ENCODE data around the gene DOCK10.

DOCK10 gene

DNA sequence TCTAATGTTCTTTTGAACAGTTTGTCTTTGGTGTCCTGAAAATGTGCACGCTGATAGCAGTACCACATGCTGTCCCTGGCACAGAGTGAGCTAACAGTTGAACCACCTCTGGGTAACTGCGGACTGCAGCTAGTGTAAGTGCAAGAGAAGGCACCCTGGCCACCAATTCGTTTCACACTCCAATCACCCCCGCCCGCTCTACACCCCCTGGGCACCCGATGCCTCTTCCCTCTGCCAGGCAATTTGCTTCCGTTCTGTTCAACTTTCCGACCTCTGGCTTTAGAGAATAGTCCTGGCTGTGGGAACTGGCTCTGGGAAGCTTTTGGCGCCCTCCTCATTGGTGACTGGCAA, 1.4 kb downstream of the DOCK10 start:
- DNase-seq = no peak

DNA sequence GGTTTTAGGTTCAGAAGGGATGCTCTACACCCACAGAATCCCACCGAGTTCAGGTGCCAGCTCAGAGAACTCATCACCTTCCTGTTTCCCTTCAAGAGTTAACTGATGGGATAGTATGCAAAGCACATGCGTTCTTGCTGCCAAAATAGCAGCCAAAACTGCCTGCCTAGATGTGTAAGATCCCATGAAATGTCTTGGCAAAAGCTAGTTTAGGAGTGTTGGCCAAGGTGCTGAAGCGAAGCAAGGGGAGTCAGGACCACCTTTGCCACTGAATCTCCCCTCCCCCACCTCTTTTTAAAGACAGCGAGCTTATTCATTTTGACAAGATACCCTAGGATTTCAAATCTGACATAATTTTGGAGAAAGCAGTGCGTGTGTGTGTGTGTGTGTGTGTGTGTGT, 2.1 kb downstream of the DOCK10 start:
- no peak for DNase-seq

DNA sequence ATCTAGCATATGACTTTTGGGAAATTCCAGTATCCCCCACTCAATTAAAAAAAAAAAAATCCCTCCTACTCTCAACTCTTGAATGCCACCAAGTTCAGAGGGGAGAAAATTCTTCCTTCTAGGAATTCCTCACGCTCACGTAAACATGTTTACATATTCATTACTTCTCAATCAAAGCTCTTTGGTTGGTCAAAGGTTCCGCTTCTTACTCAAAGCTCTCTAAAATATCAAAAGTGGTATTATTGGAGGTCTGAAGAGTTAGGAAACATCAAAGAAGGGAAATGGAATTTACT, 4.1 kb downstream of the DOCK10 start:
- DNase-seq = no peak

DNA sequence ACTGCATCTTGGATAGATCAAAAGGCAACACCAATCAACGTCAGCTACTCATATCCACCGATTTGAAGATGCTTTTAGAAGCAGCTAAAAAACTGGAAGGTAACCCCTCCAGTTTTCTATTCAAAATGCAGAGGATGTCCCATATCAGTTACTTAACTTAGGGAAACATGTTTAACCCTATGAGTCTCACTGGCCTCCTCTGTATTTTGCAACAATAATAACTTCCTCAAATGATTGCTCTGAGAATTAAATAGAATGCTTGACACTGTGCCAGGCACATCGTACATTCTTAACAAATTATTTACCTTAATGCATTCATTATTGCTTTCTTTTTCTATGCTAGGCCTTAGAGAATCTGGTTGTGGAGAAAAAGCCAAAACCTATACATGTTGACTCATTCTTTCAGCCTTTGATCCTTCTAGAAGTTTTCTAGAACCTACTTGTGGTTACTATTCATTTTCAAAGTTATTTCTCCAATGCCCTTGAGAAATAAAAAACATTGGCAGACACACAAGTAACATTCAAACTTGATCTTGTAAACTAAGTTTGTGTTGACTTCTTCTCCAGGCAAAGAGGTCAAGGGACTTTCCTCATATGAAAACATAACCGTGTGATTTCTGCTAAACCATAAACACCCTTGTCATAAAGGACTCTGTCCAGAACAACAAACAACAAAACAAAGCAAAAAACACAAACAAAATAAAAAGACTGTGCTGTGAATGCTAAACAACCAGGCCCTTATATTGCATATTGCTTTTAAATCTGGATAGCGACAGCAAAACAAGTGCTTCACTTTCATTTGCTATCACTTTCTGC, 4.6 kb downstream of the DOCK10 start:
- no peak for DNase-seq

DNA sequence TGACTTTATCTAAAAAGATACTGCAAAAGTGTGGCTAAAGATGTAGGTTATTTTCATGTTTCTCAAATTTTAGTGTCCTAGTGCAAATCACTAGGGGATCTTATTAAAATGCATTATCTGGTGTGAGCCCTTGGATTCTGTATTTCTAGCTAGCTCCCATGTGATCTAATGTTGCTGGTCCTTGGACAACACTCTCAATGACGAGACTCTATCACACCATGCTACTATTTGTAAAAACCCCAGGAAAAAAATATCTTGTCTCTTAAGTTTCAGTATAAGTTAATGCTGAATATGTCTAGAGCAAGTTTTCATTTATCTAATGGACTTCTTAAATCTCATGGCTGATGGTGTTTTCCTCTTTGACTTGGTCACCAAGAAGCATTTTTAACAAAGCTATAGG, 5.8 kb downstream of the DOCK10 start:
- DNase-seq = no peak

DNA sequence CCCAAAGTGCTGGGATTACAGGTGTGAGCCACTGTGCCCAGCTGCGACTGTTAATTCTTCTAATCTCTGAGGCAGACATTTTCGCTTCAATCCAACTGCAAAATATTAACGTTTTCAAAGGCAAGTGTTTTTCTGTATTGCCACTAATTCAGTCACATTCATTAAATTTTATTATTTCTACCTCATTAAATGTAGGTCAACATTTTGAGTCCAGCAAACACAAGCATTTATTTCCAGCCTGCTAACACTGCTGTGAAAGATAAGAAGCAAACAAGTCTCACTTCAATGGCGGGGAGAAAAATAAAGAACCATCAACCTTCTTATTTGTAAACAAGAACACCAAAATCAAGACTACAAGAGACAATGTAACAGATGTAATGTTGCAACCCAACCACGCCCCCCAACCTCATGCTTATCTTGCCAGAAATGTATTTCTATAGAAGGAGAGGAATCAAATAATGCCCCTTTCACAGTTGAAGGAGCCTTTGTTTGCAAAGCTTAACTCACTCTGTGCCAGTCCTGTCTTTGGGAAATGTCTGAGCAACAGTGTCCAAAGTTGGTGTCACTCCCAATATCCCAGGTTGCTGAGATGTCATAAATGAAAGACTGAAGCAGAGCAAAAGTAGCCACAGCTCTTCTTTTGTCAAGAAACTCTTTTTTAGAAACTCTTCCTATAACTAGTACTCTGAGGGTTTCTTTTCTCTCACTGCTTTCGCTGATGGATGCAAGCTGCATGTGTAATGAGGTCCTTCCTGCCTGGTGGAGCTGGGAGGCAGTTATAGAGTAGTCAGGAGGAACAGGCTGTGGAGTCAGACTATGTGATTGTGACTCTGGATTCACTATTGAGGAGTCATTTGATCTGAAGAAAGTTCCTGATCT, 8.6 kb downstream of the DOCK10 start:
- no peak for DNase-seq

DNA sequence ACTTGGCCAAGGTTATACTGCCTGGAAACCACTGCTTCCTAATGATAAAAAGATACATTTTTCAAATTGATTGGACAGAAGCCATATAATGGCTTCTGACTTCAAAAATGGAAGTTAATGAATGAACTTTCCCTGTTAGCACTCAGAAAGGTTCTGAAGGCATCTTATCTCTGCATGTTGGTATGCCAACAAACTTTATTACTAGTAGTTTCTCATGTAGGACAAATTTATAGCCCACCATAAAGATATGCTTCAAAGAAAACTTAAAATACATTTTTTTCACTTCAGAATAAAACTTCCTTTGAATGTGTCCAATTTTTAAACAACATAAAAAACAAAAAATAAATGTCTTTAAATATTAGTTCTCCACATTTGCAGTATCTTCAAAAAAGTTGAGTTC, 10.0 kb downstream of the DOCK10 start:
- no peak for DNase-seq

DNA sequence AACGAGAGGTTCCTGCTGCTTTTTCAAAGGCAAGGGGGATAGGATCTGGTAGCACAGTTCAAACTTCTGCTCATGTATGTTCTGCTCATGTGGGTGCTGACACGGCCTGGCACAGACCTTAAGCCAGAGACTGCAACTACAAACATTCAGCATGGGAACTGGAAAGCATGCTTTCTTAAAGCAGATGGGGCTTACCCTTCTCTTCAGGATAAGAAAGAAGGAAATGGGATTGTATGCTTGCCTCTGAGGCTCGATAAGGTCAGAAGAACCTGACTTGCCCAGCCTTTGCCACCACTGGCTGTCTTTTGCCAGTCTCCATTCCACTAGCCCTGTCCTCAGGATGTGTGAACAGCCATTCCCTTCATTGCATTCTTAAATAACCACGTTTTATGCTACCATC, 10.7 kb downstream of the DOCK10 start:
- DNase-seq = no peak

DNA sequence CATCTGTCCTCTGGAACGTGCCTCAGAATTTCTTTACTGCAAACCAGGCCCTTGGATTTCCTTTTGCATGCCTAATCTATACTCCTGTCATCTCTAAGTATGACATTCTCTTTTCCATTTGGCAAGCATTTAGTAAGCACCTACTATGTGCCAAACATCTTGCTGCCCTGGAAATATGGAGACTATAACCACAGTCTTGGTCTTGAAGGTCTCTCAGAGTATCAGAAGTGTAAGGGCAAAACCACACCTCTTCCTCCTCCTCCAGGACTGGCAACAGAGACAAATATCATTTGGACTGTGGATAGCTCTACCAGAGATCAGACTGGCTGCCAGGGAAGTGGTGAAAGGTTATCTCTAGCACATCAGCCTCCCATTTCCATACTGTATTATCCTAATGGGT, 11.4 kb downstream of the DOCK10 start:
- no peak for DNase-seq

DNA sequence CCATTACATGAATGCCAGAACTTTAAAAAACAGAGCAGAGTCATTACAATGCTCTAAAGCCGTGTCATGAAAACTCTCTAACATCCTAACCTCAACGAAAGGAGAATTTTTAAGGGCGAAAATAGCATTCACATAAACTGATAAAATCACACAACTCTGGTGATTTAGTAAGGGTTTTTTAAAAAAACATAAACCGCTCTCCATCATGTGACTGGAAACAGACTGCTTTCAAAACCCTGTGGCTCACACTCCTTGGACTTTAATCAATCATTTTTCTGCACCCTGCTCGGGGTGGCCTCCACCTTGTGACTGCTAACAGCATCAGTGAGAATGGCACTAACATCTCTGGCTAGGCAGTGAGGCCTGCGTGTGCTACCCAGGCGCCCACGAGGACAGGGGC, 12.1 kb downstream of the DOCK10 start:
- no peak for DNase-seq

DNA sequence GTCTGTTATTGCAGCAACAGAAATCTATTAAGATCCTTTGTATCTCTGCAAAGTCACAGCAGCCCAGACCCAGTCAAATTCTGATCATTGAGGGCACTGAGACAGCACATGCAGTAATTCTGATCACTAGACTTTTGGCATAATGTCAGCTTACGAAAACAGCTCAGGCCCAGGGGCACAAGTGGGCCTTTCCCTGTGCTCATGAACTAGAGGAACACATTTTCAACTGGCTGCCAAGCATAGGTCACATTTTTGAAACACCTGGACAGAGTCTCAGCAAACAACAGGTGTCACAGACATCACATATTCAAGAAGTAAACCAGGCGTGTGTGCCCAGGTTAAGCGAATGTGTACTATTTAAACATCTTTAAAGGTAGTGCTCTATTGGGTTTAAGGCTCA, 13.7 kb downstream of the DOCK10 start:
- DNase-seq = no peak

DNA sequence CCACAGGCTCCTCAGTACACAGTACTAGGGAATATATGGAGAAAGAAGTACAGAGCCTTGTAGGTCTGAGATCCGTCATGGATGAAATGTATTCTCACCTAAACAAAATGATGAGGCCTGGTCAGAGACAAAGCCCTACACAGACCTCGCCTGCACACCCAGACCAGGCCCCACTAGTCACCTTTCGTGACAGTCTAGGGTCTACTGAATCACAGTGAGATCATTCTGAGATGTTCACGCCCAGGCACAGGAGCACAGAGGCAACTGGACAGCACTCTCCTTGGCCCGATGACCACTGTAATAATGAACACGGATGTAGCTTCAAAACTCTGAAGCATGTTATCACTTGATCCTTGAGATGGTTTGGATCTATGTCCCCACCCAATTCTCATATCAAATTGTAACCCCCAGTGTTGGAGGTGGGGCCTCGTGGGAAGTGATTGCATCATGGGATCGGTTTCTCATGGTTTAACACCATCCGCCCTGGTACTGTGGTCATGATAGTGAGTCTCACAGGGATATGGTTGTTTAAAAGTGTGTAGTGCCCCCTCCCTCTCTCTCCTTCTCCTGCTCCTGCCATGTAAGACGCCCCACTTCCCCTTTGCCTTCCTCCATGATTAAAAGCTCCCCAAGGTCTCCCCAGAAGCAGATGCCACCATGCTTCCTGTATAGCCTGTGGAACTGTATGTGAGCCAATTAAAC, 15.1 kb downstream of the DOCK10 start:
- no peak for DNase-seq

DNA sequence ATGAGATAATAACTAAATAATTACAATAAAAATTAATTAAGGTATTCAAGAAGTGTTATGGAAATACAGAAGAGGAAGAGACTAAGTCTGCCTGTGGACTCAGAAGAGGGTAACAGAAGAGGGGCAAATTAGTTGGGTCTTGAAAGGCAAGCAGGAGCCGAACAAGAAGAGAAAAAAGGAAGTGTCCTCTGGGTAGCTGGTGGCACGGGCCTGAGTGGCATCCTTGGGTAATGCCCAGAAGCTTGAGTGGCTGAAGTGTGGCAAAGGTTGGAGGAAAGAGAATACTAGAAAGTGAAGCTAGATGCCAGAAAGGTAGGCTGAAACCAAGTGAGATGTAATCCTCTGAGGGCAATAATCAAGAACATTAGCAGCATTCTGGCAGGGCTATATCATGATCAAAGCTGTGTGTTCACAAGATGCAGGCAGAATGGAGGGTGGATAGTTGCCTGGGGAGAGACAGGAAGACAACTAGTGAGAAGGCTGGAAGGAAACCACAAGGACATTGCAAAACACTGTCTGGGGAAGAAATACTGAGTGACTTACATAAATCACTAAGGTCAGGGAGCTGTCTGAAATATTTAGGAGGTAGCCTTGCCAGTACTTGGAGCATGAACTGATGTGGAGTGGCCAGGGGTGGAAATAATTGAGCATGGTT, 16.2 kb downstream of the DOCK10 start:
- peak; percentile 85 for DNase-seq

DNA sequence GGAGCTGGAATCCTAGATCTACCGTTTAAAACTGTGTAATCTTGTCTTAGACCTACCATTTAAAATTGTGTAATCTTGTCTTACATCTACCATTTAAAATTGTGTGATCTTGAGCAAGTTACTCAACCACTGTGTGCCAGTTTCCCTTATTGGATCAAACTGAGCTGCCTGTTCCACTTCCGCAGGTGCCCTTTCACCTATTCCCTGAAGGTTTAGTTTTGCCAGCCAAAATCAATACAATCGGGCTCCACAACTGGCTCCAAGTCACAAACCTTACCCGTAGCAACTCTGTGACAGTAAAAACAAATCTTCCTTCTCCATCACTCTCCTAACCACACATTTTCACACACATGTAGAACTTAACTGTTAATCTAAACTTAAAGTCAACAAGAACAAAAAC, 20.1 kb downstream of the DOCK10 start:
- DNase-seq = no peak

DNA sequence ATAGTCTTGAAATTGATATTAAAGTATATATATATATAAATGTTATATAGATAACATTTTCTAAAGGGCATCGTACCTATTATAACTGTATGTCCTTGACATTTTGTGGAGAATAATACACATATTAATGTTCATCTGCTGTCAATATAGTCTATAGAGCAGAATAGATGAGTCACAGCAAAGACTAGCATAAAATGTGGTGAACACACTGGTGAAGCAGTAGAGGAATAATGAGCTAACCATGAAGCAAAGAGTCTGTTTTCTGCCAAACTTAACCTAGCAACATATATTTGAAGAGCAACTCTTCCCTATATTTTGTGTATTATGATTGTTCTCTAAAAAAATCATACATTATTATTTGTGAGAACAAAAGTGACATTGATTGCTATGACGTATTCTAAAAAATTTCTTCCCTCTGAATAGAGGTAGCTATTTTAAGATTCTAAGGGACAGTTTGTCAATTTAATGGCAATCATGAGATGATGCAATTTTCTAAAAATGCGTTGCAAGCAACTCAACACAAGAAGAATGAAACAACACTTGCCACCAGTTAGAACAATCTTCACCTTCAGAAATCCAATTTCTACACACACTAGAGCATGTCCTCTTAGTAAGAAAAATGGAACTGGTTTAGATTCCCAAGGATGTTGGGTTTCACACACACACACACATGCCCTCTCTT, 22.0 kb downstream of the DOCK10 start:
- DNase-seq = no peak

DNA sequence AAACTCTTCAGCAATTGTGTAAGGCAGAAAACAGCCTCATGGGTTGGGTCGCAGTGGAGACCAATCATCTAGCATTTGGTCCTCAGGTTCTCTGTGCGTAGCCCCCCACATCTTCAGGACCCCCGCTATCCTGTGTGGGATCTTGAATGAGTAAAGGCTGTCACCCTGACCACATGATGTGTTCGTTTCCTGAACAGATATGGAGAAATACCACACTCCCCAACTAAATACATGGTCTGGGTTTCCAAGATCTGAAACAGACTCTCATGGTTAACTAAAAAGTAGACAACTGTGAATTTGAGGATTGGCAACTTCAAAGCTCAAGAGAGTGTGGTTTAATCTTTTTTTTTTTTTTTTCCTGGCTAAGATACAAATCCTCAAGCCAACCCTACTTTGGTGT, 23.2 kb downstream of the DOCK10 start:
- no peak for DNase-seq

DNA sequence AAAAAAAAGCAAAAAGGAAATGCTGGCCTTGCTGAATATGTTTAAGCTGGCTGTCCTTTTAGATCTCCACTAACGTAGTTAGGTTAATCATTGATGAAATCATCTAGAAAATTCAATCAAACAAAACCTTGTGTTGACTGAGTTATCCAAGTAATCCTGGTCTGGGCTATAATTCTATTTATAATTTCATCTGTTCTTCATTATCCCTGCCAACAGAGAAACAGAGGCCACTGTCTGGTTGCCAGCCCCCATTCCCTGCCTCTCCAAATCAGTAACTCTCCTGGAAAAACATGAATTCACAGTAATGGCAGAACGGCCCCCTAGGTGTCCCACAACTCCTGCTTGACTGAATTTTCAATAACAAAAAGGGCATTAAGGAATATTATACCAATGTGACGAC, 24.6 kb downstream of the DOCK10 start:
- DNase-seq = no peak

DNA sequence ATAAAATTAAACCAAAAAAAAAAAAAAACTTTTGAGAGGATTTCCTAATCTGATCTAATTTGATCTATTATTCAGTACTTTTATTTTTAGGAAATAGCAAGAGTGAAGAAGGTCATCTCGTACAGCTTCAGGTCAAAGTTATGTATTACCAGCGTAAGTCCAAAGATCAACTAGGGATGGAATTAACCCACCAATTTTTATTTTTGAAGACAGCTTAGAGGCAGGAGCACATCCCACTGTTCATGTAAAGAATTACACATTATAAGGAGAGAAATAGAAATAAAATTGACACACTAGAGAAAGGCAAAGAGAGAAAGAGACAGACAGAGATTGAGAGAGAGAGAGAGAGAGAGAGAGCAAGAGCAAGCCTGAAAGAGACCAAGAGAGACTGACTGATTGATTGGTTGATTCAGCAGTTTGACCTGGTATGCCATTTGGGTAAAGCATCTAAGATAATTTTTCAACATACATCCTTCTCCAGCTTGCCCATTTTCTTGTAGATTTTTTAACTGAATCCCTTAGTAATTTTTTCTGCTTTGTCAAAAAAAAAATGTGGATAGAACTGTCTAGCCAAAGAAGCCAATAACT, 25.1 kb downstream of the DOCK10 start:
- DNase-seq = no peak

DNA sequence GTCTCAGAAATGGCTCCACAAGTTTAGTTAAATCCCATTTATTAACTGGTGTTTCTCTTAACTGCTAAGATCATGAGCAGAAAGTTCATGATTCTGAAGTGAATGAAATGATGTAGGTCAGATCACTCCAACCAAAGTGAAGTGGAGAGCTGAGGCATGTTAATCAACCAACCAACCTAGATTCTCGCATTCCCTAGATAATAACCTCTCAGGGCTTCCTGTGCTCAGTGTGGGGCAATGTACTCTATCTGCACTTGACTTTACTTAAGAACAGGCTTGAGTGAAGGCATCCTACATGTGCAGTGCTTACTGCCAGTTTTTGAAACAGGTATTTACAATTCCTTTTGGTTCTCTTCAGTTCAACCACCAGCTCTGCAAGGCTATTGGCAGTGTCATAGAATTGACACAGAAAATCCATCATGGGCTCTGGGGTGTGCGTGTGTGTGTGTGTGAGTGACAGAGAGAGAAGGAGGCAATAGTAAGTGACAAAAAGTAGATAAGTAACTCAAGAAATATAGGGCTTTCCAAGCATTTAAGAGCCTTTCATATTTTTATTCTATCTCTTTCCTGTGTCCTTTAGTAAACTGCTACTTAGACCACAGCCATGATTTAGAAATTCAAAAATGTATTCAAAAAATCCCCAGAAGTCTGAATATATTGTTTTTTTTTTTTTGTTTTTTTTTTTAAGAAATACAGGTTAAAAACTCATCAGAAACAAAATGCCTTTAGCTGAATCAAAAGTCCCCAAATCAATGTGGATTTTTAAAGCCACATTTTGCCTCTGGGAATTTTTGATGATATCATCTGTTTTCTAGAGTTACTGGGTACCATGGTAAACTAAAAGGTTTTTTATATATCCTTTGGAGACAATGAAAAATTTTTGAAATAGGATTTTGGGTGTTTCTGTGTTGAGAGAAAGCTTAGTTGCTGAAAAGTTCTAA, 28.6 kb downstream of the DOCK10 start:
- peak; percentile 76 for DNase-seq

DNA sequence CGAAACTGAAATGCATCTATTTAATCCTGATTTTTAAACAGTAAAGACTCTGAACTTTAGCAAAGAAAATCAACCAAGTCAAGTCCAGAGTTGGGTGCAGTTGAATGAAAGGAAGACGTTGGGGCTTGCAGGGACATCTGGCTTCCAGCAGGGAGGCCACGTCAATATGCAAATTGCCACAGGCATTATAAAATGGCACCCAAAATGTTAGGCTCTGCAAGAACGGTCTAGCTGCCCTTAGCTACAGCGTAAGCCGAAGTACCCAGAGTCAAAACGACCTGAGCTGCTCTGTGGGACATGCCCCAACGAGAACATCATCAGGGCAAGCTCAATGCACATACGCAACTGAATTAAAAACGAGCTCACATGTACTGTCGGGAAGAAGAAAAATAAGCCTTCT, 30.7 kb downstream of the DOCK10 start:
- DNase-seq = no peak

DNA sequence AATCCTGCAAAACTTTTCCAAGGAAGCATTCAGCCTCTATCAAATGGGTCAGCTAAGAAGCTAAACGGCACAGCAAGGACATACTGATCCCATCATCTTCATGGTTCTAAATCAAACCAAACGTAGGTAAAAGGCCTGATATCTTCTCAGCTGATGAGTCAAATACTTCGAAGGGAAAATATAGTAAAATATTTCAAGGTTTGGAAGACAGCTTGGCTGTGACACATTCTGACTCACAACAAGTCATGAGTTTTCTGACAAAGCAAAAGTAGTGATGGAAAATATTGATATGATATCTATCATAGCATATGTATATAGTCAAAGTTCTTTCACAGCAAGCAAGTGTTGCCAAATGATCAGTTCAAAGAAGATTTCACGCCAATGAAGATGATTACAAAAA, 31.5 kb downstream of the DOCK10 start:
- DNase-seq = peak; percentile 75

Measured in NCI-H226 (cell line).